A549 (cell line): Measurements from ENCODE around the gene PAIP2.

Experiments used
- CEBPB ChIP-seq, 2 experiments: fragments of >200 bp in 1 of 2; sonication (Bioruptor Twin) in 1 of 2; formaldehyde crosslinking in 1 of 2; IDR thresholded peaks; 2 replicates each; pipeline ENCODE4 v1.6.1; 2012 to 2016
- MAFK ChIP-seq: fragments of 450-650 bp; IDR thresholded peaks from 2 replicates; pipeline ENCODE4 v1.6.1; 2014; ENCODE audit not compliant: partially characterized antibody
- POLR2A ChIP-seq: IDR thresholded peaks from 2 replicates; pipeline ENCODE4 v1.6.1; 2012; ENCODE audit warnings: mild to moderate bottlenecking, low read length

- TF ChIP-seq POLR2A (peak; percentile 78), MAFK (no peak), CEBPB (IDR thresholded peaks at IDR 0.05) (no peak)
These were observed at the start of gene PAIP2 for GRCh38 chr5:139341689-139342422.
